ENCODE measurements around the gene ZNF664.

ZNF664 gene

GRCh38 chr12:124011435-124012115 is 38.6 kb downstream of the ZNF664 start:
- DNase-seq: no peak
- TF ChIP-seq GATA1 (IDR thresholded peaks at IDR 0.05; ENCODE audit: low read depth, low read length): no peak
- no peak for TF ChIP-seq POLR2A (IDR thresholded peaks at IDR 0.05; ENCODE audit: low read length)

- DNase-seq: no peak
- TF ChIP-seq GATA1 (IDR thresholded peaks at IDR 0.05; ENCODE audit: low read depth, low read length): no peak
- TF ChIP-seq POLR2A (IDR thresholded peaks at IDR 0.05; ENCODE audit: low read length): no peak
Measured at GRCh38 chr12:124013073-124013472, 40.1 kb downstream of the ZNF664 start.

DNA sequence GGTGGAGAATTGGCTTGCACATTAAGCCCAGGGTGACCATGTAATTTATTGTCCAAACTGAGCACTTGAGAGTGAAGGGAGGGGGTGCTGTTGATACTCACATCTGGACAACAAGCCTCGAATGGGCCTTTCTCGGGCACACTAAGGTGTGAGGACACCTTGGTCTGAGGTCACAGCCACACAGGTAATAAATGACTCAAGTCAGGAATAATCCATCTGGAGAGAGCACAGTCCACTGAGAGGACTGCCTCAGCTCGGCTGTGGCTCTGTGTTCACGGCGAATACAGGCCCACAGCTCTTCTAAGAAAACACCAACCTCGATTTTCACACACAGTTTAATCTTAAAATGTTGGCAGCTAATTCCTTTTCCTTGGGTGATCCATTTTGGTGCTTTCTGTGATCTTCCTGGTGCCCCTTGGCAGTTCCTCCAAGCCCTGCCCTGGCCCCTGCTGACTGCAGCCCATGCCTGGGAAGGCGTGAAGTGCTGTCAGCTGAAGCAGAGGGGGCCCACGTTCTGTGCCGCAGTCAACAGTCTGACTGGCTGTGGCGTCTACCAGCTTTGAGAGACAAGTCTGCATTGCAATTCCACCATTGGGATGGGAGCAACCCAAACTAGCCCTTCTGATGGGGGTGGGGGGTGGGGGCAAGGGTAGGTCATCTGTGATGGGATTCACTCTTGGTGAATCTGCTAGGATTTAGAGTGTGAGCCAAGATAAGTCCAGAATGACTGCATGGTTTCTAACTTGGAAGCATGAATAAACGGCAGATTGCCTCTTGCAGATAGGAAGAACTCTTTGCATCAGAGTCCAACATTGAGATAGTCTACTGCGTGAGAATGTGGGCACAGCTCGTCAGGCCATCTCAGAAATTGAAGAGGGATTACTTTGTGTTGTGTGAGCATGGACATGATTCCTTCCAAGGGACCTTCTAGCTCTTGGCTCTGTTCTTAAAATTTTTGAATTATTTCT is 42.8 kb downstream of the ZNF664 start:
- TF ChIP-seq POLR2A (IDR thresholded peaks at IDR 0.05; ENCODE audit: low read length) (no peak), GATA1 (IDR thresholded peaks at IDR 0.05; ENCODE audit: low read depth, low read length) (no peak)
- DNase-seq: no peak

DNA sequence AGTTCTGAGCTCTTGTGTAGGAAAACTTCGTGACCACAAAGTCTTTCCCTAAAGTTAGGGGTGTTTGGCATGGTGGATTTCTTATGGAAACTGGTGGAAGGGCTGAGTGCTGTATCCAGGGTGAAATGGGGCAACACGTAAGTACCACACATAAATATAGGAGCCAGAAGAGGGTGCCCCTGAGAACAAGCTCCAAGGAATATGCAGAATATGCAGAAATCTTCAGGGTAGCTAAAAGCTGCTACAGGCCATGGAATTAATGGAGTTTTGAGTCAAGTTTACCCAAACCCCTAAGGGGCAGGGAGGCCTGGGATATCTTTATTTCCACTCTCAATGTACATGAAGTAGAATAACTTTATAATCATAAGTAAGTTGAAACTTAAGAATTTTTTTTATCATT is 44.0 kb downstream of the ZNF664 start:
- TF ChIP-seq GATA1 (IDR thresholded peaks at IDR 0.05; ENCODE audit: low read depth, low read length): no peak
- no peak for TF ChIP-seq POLR2A (IDR thresholded peaks at IDR 0.05; ENCODE audit: low read length)
- DNase-seq: no peak

- no peak for DNase-seq
- no peak for TF ChIP-seq GATA1 (IDR thresholded peaks at IDR 0.05; ENCODE audit: low read depth, low read length)
- TF ChIP-seq POLR2A (IDR thresholded peaks at IDR 0.05; ENCODE audit: low read length): no peak
Measured at GRCh38 chr12:124018539-124018938, 45.5 kb downstream of the ZNF664 start.

DNA sequence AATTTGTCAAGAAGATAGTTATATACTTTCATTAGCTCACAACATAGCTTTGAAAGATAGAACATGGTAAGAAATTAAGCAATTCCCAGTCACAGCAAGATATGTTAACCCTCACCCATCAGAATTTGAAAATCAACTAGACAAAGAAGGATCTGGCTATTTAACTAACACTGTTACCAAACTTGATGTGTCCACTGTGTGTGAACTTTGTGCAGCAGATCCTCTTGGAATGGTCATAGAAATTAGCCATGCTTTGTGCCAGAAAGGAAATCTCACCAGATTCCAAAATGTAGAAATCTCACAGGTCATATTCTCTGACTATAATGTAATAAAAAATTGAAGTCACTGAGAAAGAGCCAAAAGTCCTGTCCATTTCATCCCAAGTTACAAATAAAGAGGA is 46.1 kb downstream of the ZNF664 start:
- no peak for TF ChIP-seq GATA1 (IDR thresholded peaks at IDR 0.05; ENCODE audit: low read depth, low read length)
- no peak for TF ChIP-seq POLR2A (IDR thresholded peaks at IDR 0.05; ENCODE audit: low read length)
- DNase-seq: no peak

DNA sequence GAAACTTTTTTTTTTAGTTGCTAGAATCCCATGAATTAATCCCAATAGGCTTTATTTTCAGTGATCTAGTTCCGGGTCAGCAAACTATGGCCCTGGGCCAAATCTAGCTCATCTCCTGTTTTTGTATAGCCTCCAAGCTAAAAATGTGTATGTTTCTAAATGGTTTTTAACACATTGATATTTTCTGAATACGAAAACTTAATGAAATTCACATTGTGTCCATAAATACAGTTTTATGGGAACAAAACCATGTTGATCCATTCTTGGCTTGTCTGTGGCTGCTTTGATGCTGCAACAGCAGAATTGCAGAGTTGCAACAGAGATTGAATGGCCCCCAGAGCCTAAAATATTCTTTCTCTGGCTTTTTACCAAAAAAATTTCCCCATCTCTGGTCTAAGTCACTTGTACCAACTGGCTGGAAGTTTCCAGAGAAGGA is 47.5 kb downstream of the ZNF664 start:
- no peak for DNase-seq
- no peak for TF ChIP-seq POLR2A (IDR thresholded peaks at IDR 0.05; ENCODE audit: low read length)
- no peak for TF ChIP-seq GATA1 (IDR thresholded peaks at IDR 0.05; ENCODE audit: low read depth, low read length)

GRCh38 chr12:124021007-124021406 is 48.0 kb downstream of the ZNF664 start:
- no peak for TF ChIP-seq GATA1 (IDR thresholded peaks at IDR 0.05; ENCODE audit: low read depth, low read length)
- no peak for TF ChIP-seq POLR2A (IDR thresholded peaks at IDR 0.05; ENCODE audit: low read length)
- no peak for DNase-seq

DNA sequence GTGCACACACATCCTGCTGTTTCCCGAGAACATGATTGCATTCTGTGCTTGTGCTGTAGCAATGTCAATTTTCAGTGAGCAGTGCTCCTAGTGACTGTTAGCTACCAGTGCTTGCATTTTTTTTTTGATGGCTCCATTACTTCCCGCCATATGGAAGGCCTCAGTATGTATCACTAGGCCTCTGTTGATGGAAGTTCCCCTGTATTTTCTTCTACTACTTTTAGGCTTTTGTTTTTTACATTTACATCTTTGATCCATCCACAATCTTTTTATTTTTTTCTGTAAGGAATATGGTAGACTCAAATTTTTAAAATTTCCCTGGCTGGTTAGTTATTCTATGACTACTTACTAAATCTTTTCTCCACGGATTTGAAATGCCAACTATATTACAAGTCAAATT is 49.1 kb downstream of the ZNF664 start:
- no peak for TF ChIP-seq GATA1 (IDR thresholded peaks at IDR 0.05; ENCODE audit: low read depth, low read length)
- TF ChIP-seq POLR2A (IDR thresholded peaks at IDR 0.05; ENCODE audit: low read length): no peak
- DNase-seq: no peak

- peak; percentile 56 to 69 for DNase-seq
- no peak for TF ChIP-seq POLR2A (IDR thresholded peaks at IDR 0.05; ENCODE audit: low read length)
- no peak for TF ChIP-seq GATA1 (IDR thresholded peaks at IDR 0.05; ENCODE audit: low read depth, low read length)
Measured at GRCh38 chr12:124024263-124024678, 51.3 kb downstream of the ZNF664 start.

GRCh38 chr12:124024776-124025175 is 51.8 kb downstream of the ZNF664 start:
- no peak for DNase-seq

DNA sequence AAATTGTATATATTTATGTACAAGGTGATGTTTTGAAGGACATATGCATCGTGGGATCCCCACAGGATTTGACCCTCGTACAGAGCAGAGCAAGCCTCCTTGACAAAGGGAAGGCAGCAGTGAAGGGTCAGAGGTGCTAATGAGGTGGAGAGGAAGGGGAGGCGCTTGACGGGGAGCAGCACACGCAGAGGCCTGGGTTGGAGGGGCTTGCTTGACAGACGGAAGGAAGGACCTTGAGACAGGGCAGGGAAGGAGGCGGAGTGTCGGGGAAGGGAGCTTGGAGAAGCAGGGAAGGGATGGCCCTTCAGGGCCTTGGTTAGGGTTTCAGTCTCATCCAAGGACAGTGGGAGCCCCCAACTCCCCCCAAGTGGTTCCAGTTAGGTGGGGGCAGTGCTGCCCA is 52.6 kb downstream of the ZNF664 start:
- DNase-seq: no peak
- TF ChIP-seq GATA1 (IDR thresholded peaks at IDR 0.05; ENCODE audit: low read depth, low read length): no peak
- TF ChIP-seq POLR2A (IDR thresholded peaks at IDR 0.05; ENCODE audit: low read length): no peak

More at GRCh38 chr12:124024776-124025175, 51.8 kb downstream of the ZNF664 start:
- no peak for TF ChIP-seq POLR2A (IDR thresholded peaks at IDR 0.05; ENCODE audit: low read length)
- no peak for TF ChIP-seq GATA1 (IDR thresholded peaks at IDR 0.05; ENCODE audit: low read depth, low read length)

- DNase-seq: peak; percentile 63 to 75
- TF ChIP-seq GATA1 (IDR thresholded peaks at IDR 0.05; ENCODE audit: low read depth, low read length) (no peak), POLR2A (IDR thresholded peaks at IDR 0.05; ENCODE audit: low read length) (no peak)
Measured at GRCh38 chr12:124026755-124027745, 54.0 kb downstream of the ZNF664 start.

All from erythroblast (primary cell).